ENCODE measurements around the gene NPHP1. TPM values are rescaled to one million over a fixed set of nuclear protein-coding genes. Genes with fewer than 3 reads are reported as not detected.
"Not testable (repeated sequence)": the region's sequence is repeated elsewhere in the genome, so short reads cannot be mapped to it uniquely, and the experiment has no call there.

The NPHP1 gene
- total RNA-seq, 1 experiment from 2014 or later, result 4.7 TPM

GRCh38 chr2:110215566-110216158, 10.8 kb upstream of the NPHP1 start:
- Histone ChIP-seq H3K9me3 (ENCODE audit: control insufficient read depth in 1 of 2, insufficient read depth in 1 of 2, low read depth in 1 of 2, low read length in 2 of 2) (no peaks in the 10 kb centered on the region; a peak in 1 of 4 replicates), H2AFZ (ENCODE audit: low read depth, low read length, poor library complexity, severe bottlenecking) (no peak overlapping the region), H3K79me2 (ENCODE audit: insufficient read depth, low read length) (peaks cover 15% of the 10 kb centered on the region), H4K20me1 (ENCODE audit: insufficient read depth) (no peaks in the 10 kb centered on the region), H3K27me3 (ENCODE audit: insufficient read depth, low read length) (no peaks in the 10 kb centered on the region), H3K9me2 (ENCODE audit: insufficient read depth) (no peaks in the 10 kb centered on the region), H3K36me3 (ENCODE audit: control insufficient read depth in 1 of 2, insufficient read depth in 2 of 2, low read length in 2 of 2) (no peaks in the 10 kb centered on the region; a peak in 1 of 4 replicates), H3K9ac (ENCODE audit: low read length) (no peak overlapping the region), H3K4me3 (replicated peaks in 1 of 2; ENCODE audit: low read depth in 1 of 2, low read length in 2 of 2) (no peak overlapping the region), H3K4me1 (ENCODE audit: control insufficient read depth in 1 of 2, insufficient read depth in 2 of 2, low read length in 2 of 2) (peaks cover 7 to 8% of the 10 kb centered on the region in 2 experiments; a peak in 2 of 4 replicates), H3K27ac (ENCODE audit: low read depth, low read length) (no peak overlapping the region), H3K4me2 (ENCODE audit: low read length) (no peak overlapping the region)
- ChIA-PET CTCF (no interaction called here), RAD21 (ENCODE audit: low non-redundant PET in 1 of 2, low total read pairs in 2 of 2, uncharacterized antibody in 2 of 2, unreplicated experiment in 2 of 2) (no interaction called here), POLR2A (no interaction called here)
- no peak for DNase-seq (ENCODE audit: low read depth, low spot score)
- TF ChIP-seq FOSL1 (IDR thresholded peaks at IDR 0.05; ENCODE audit: low read depth) (no peak), ATF3 (IDR thresholded peaks at IDR 0.05) (no peak), ZNF274 (IDR thresholded peaks at IDR 0.05; ENCODE audit: low read depth, low read length) (no peak), EZH2phosphoT487 (IDR thresholded peaks at IDR 0.05; ENCODE audit: borderline replicate concordance) (no peak), CBX3 (IDR thresholded peaks at IDR 0.05; ENCODE audit: low read depth) (no peak)
- BruUV-seq (replicated peaks), result no TSS peak
- intact Hi-C loops (cut with micrococcal nuclease), result no loop called here
- no peak for ATAC-seq

- H3K4me2 ChIP-seq (ENCODE audit: low read length), result no peak overlapping the region
- no peaks in the 10 kb centered on the region for H3K9me2 ChIP-seq (ENCODE audit: insufficient read depth)
- H3K36me3 ChIP-seq (ENCODE audit: control insufficient read depth in 1 of 2, insufficient read depth in 2 of 2, low read length in 2 of 2), result peaks cover 0 to 1% of the 10 kb centered on the region in 2 experiments; a peak in 1 of 4 replicates
- intact Hi-C loops (cut with micrococcal nuclease), result no loop called here
- H3K4me3 ChIP-seq (replicated peaks in 1 of 2; ENCODE audit: low read depth in 1 of 2, low read length in 2 of 2), result no peak overlapping the region
- no peak overlapping the region for H3K27ac ChIP-seq (ENCODE audit: low read depth, low read length)
- H3K9ac ChIP-seq (ENCODE audit: low read length), result no peak overlapping the region
- peaks cover 15% of the 10 kb centered on the region for H3K79me2 ChIP-seq (ENCODE audit: insufficient read depth, low read length)
- DNase-seq (ENCODE audit: low read depth, low spot score) (no peak), ATAC-seq (no peak)
- no peaks in the 10 kb centered on the region for H3K27me3 ChIP-seq (ENCODE audit: insufficient read depth, low read length)
- TF ChIP-seq EZH2 (IDR thresholded peaks at IDR 0.05) (no peak), POLR2AphosphoS5 (IDR thresholded peaks at IDR 0.05; ENCODE audit: low read depth, low read length) (no peak), MAX (IDR thresholded peaks at IDR 0.05) (no peak), CEBPB (IDR thresholded peaks at IDR 0.05; ENCODE audit: low read depth) (no peak), FOSL1 (IDR thresholded peaks at IDR 0.05; ENCODE audit: low read depth) (no peak), CBX3 (IDR thresholded peaks at IDR 0.05; ENCODE audit: low read depth) (no peak), YY1 (IDR thresholded peaks at IDR 0.05; ENCODE audit: extremely low read depth, insufficient replicate concordance, low read depth, low read length) (no peak), ZNF274 (IDR thresholded peaks at IDR 0.05; ENCODE audit: low read depth, low read length) (no peak)
- ChIA-PET RAD21 (ENCODE audit: low non-redundant PET in 1 of 2, low total read pairs in 2 of 2, uncharacterized antibody in 2 of 2, unreplicated experiment in 2 of 2) (no interaction called here), CTCF (no interaction called here), POLR2A (no interaction called here)
- H2AFZ ChIP-seq (ENCODE audit: low read depth, low read length, poor library complexity, severe bottlenecking), result no peak overlapping the region
- no peaks in the 10 kb centered on the region; a peak in 1 of 4 replicates for H3K9me3 ChIP-seq (ENCODE audit: control insufficient read depth in 1 of 2, insufficient read depth in 1 of 2, low read depth in 1 of 2, low read length in 2 of 2)
- BruUV-seq (replicated peaks), result no TSS peak
- H4K20me1 ChIP-seq (ENCODE audit: insufficient read depth), result no peaks in the 10 kb centered on the region
- H3K4me1 ChIP-seq (ENCODE audit: control insufficient read depth in 1 of 2, insufficient read depth in 2 of 2, low read length in 2 of 2), result peaks cover 7 to 8% of the 10 kb centered on the region in 2 experiments; a peak in 2 of 4 replicates
These were observed 10.3 kb upstream of the NPHP1 start for GRCh38 chr2:110215091-110215490.

GRCh38 chr2:110213522-110213921, 8.7 kb upstream of the NPHP1 start:
- H3K27ac ChIP-seq (ENCODE audit: low read depth, low read length); H4K20me1 ChIP-seq (ENCODE audit: insufficient read depth); H3K9me2 ChIP-seq (ENCODE audit: insufficient read depth); H3K4me1 ChIP-seq (ENCODE audit: control insufficient read depth in 1 of 2, insufficient read depth in 2 of 2, low read length in 2 of 2); H3K27me3 ChIP-seq (ENCODE audit: insufficient read depth, low read length); H3K9ac ChIP-seq (ENCODE audit: low read length); RAD21 ChIA-PET (ENCODE audit: low non-redundant PET in 1 of 2, low total read pairs in 2 of 2, uncharacterized antibody in 2 of 2, unreplicated experiment in 2 of 2); ATAC-seq; BruUV-seq (replicated peaks); H3K36me3 ChIP-seq (ENCODE audit: control insufficient read depth in 1 of 2, insufficient read depth in 2 of 2, low read length in 2 of 2); H3K4me2 ChIP-seq (ENCODE audit: low read length); CTCF ChIA-PET; DNase-seq (ENCODE audit: low read depth, low spot score); H2AFZ ChIP-seq (ENCODE audit: low read depth, low read length, poor library complexity, severe bottlenecking); POLR2A ChIA-PET; intact Hi-C loops (cut with micrococcal nuclease); H3K9me3 ChIP-seq (ENCODE audit: control insufficient read depth in 1 of 2, insufficient read depth in 1 of 2, low read depth in 1 of 2, low read length in 2 of 2); H3K4me3 ChIP-seq (replicated peaks in 1 of 2; ENCODE audit: low read depth in 1 of 2, low read length in 2 of 2): not testable (repeated sequence)
- H3K79me2 ChIP-seq (ENCODE audit: insufficient read depth, low read length), result peaks cover 15% of the 10 kb centered on the region
